H54 (cell line): ENCODE data around the gene TNFAIP2.
A peak's percentile ranks its signal among the peaks of the same experiment; 100 is the strongest.
"Not testable (repeated sequence)": the region's sequence is repeated elsewhere in the genome, so short reads cannot be mapped to it uniquely, and the experiment has no call there.

Source experiments
- DNase-seq: peaks from one replicate; pipeline ENCODE4 v3.0.0; 2011; ENCODE audit warnings: low spot score, mixed read lengths; ENCODE audit not compliant: insufficient read length
- FAIRE-seq: peaks from 3 replicates; lab custom pipeline; 2011; peaks lifted over from hg19 to GRCh38; lab: Jason Lieb, UNC
- POLR2A ChIP-seq: IDR thresholded peaks from 2 replicates; pipeline ENCODE4 v1.6.1; 2011; ENCODE audit warnings: low read depth, mild to moderate bottlenecking, low read length

Gene TNFAIP2

GRCh38 chr14:103164006-103164405 lies 40.7 kb downstream of the TNFAIP2 start:
- FAIRE-seq, result no peak
- no peak for DNase-seq

GRCh38 chr14:103164779-103165178 lies 41.5 kb downstream of the TNFAIP2 start:
- DNase-seq (no peak), FAIRE-seq (no peak)
- TF ChIP-seq POLR2A, result no peak

More at GRCh38 chr14:103164006-103164405, 40.7 kb downstream of the TNFAIP2 start:
- TF ChIP-seq POLR2A, result no peak

- TF ChIP-seq POLR2A, result no peak
- FAIRE-seq (no peak), DNase-seq (no peak)
These were observed 42.1 kb downstream of the TNFAIP2 start for GRCh38 chr14:103165323-103165722.

- no peak for DNase-seq
- no peak for TF ChIP-seq POLR2A
- no peak for FAIRE-seq
These were observed 46.7 kb downstream of the TNFAIP2 start for GRCh38 chr14:103169954-103170353.

- not testable (repeated sequence) for DNase-seq, FAIRE-seq
These were observed 47.9 kb downstream of the TNFAIP2 start for GRCh38 chr14:103171206-103171605.

- no peak for TF ChIP-seq POLR2A
- FAIRE-seq, result no peak
- no peak for DNase-seq
These were observed 49.7 kb downstream of the TNFAIP2 start for GRCh38 chr14:103172921-103173320.

- FAIRE-seq, result not testable (repeated sequence)
These were observed 50.6 kb downstream of the TNFAIP2 start for GRCh38 chr14:103173887-103174286.

GRCh38 chr14:103176176-103176575 lies 52.9 kb downstream of the TNFAIP2 start:
- DNase-seq, FAIRE-seq: not testable (repeated sequence)

More at GRCh38 chr14:103173887-103174286, 50.6 kb downstream of the TNFAIP2 start:
- not testable (repeated sequence) for DNase-seq

- FAIRE-seq, result no peak
These were observed 54.1 kb downstream of the TNFAIP2 start for GRCh38 chr14:103177376-103177775.

GRCh38 chr14:103178521-103178920 lies 55.3 kb downstream of the TNFAIP2 start:
- FAIRE-seq (no peak), DNase-seq (no peak)
- TF ChIP-seq POLR2A, result no peak

More at GRCh38 chr14:103177376-103177775, 54.1 kb downstream of the TNFAIP2 start:
- TF ChIP-seq POLR2A, result no peak
- no peak for DNase-seq

- no peak for TF ChIP-seq POLR2A
- DNase-seq (no peak), FAIRE-seq (no peak)
These were observed 55.8 kb downstream of the TNFAIP2 start for GRCh38 chr14:103179094-103179493.

GRCh38 chr14:103180331-103180730 lies 57.1 kb downstream of the TNFAIP2 start:
- no peak for TF ChIP-seq POLR2A
- FAIRE-seq (no peak), DNase-seq (no peak)

- DNase-seq, result no peak
- no peak for FAIRE-seq
- no peak for TF ChIP-seq POLR2A
These were observed 60.8 kb downstream of the TNFAIP2 start for GRCh38 chr14:103184046-103184445.

GRCh38 chr14:103185051-103186029 lies 62.1 kb downstream of the TNFAIP2 start:
- TF ChIP-seq POLR2A, result no peak
- peak; percentile 88 for FAIRE-seq
- DNase-seq, result no peak

- FAIRE-seq, result no peak
- TF ChIP-seq POLR2A, result no peak
- DNase-seq, result no peak
These were observed 63.1 kb downstream of the TNFAIP2 start for GRCh38 chr14:103186241-103186822.
